ENCODE measurements around the gene ITGB6.

- no peak for TF ChIP-seq CTCF (IDR thresholded peaks at IDR 0.05)
- no peak for TF ChIP-seq POLR2A (IDR thresholded peaks at IDR 0.05)
Observed at GRCh38 chr2:160245614-160246155, 45.6 kb upstream of the ITGB6 start.
